GM19238 (cell line): ENCODE measurements around the gene FBXO3.
"Not testable (repeated sequence)": the region's sequence is repeated elsewhere in the genome, so short reads cannot be mapped to it uniquely, and the experiment has no call there.

ENCODE experiments used
- DNase-seq: peaks from one replicate; pipeline ENCODE4 v3.0.0; 2011; ENCODE audit warnings: low spot score; ENCODE audit not compliant: insufficient read length

Gene FBXO3

GRCh38 chr11:33773987-33774735, at the start of gene FBXO3:
Gene FBXO3 (minus strand): TSS chr11:33774520. CDS start chr11:33774497, 23 bp downstream.
- peak; percentile 78 for DNase-seq

- DNase-seq, result not testable (repeated sequence)
Observed at GRCh38 chr11:33822981-33823380, 48.7 kb upstream of the FBXO3 start.

GRCh38 chr11:33819278-33820035, 45.1 kb upstream of the FBXO3 start:
- DNase-seq, result no peak

- peak; percentile 57 for DNase-seq
Observed at GRCh38 chr11:33808228-33808828, 34.0 kb upstream of the FBXO3 start.

GRCh38 chr11:33804471-33804870, 30.2 kb upstream of the FBXO3 start:
- DNase-seq, result no peak

- no peak for DNase-seq
Observed at GRCh38 chr11:33802194-33802950, 28.1 kb upstream of the FBXO3 start.

- no peak for DNase-seq
Observed at GRCh38 chr11:33801821-33802193, 27.5 kb upstream of the FBXO3 start.

GRCh38 chr11:33797879-33798278, 23.6 kb upstream of the FBXO3 start:
- no peak for DNase-seq

- DNase-seq, result no peak
Observed at GRCh38 chr11:33790040-33790439, 15.7 kb upstream of the FBXO3 start.

GRCh38 chr11:33788095-33788494, 13.8 kb upstream of the FBXO3 start:
- DNase-seq, result not testable (repeated sequence)

GRCh38 chr11:33787076-33787475, 12.8 kb upstream of the FBXO3 start:
- DNase-seq, result no peak

GRCh38 chr11:33785609-33786008, 11.3 kb upstream of the FBXO3 start:
- no peak for DNase-seq

GRCh38 chr11:33779849-33780528, 5.7 kb upstream of the FBXO3 start:
- DNase-seq, result no peak

- no peak for DNase-seq
Observed at GRCh38 chr11:33778675-33779074, 4.4 kb upstream of the FBXO3 start.

- DNase-seq, result no peak
Observed at GRCh38 chr11:33777906-33778305, 3.6 kb upstream of the FBXO3 start.

- no peak for DNase-seq
Observed at GRCh38 chr11:33775832-33776470, 1.6 kb upstream of the FBXO3 start.

- DNase-seq, result no peak
Observed at GRCh38 chr11:33775467-33775807, 1.1 kb upstream of the FBXO3 start.

- no peak for DNase-seq
Observed at GRCh38 chr11:33774736-33775466, 581 bp upstream of the FBXO3 start.

- no peak for DNase-seq
Observed at GRCh38 chr11:33773404-33773986, 825 bp downstream of the FBXO3 start.

GRCh38 chr11:33772870-33773269, 1.4 kb downstream of the FBXO3 start:
- DNase-seq, result no peak
